ENCODE results near the gene RSPH1. TPM values are rescaled to one million over a fixed set of nuclear protein-coding genes. Genes with fewer than 3 reads are reported as not detected.

The RSPH1 gene
- total and polyA plus RNA-seq, 2 of the 8 experiments (the other 6 are each of a cell fraction or from before 2014, with no cell fraction given): 0.24 TPM; not detected in 1

GRCh38 chr21:42435833-42436232 lies 60.2 kb downstream of the RSPH1 start:
- no peak overlapping the region for H2BK20ac ChIP-seq (ENCODE audit: low read length)
- no peak overlapping the region for H4K5ac ChIP-seq (ENCODE audit: insufficient read length, low read depth, low read length)
- no peak overlapping the region for H2AFZ ChIP-seq (ENCODE audit: low read length)
- no peak overlapping the region for H3K14ac ChIP-seq (ENCODE audit: insufficient read length)
- H3K56ac ChIP-seq (replicated peaks; ENCODE audit: insufficient read length, low read depth, low read length): no peak overlapping the region
- H3K27ac ChIP-seq (ENCODE audit: low read depth, low read length): no peak overlapping the region
- no peak overlapping the region for H2BK5ac ChIP-seq (ENCODE audit: low read depth, low read length)
- no peaks in the 10 kb centered on the region for H3K4me1 ChIP-seq (replicated peaks in 1 of 4; ENCODE audit: control insufficient read depth in 3 of 4, insufficient read depth in 4 of 4, low read length in 3 of 4)
- H3K23me2 ChIP-seq (ENCODE audit: low read depth, low read length): peaks cover 6% of the 10 kb centered on the region; the same call in 1 of the 2 replicates
- no peaks in the 10 kb centered on the region for H3K36me3 ChIP-seq (ENCODE audit: control insufficient read depth in 2 of 4, insufficient read depth in 4 of 4, low read length in 3 of 4)
- H4K91ac ChIP-seq (replicated peaks; ENCODE audit: insufficient read length, low read length): no peak overlapping the region
- no peak overlapping the region for H2AK5ac ChIP-seq (ENCODE audit: low read depth, low read length)
- H2BK12ac ChIP-seq (ENCODE audit: low read depth, low read length): no peak overlapping the region
- TF ChIP-seq NANOG (IDR thresholded peaks at IDR 0.05; ENCODE audit: insufficient read depth, low read depth, low read length, poor library complexity, severe bottlenecking) (no peak), BRCA1 (IDR thresholded peaks at IDR 0.05; ENCODE audit: low read depth, low read length) (no peak), JUN (IDR thresholded peaks at IDR 0.05; ENCODE audit: low read depth, low read length) (no peak), CTBP2 (IDR thresholded peaks at IDR 0.05; ENCODE audit: borderline replicate concordance, insufficient read depth, insufficient read length, low read length) (no peak), RBBP5 (IDR thresholded peaks at IDR 0.05; ENCODE audit: borderline replicate concordance, low read depth, low read length) (no peak), KDM1A (IDR thresholded peaks at IDR 0.05; ENCODE audit: borderline replicate concordance, low read length) (no peak), SIRT6 (IDR thresholded peaks at IDR 0.05; ENCODE audit: low read length) (no peak), GTF2F1 (IDR thresholded peaks at IDR 0.05; ENCODE audit: borderline replicate concordance, low read depth, low read length) (no peak), JUND (IDR thresholded peaks at IDR 0.05; ENCODE audit: low read length) (no peak)
- H3K18ac ChIP-seq (ENCODE audit: extremely low read depth, low read length): no peak overlapping the region
- H3K79me2 ChIP-seq (ENCODE audit: control insufficient read depth in 1 of 2, insufficient read depth in 2 of 2, low read length in 2 of 2): no peaks in the 10 kb centered on the region
- FAIRE-seq (no peak), DNase-seq (ENCODE audit: low read depth in 1 of 2, low spot score in 2 of 2) (no peak)
- H3K27me3 ChIP-seq (replicated peaks in 1 of 4; ENCODE audit: control insufficient read depth in 3 of 4, extremely low read depth in 1 of 4, insufficient read depth in 3 of 4, low read length in 3 of 4): no peaks in the 10 kb centered on the region
- H2BK15ac ChIP-seq (ENCODE audit: low read length): no peak overlapping the region
- H4K20me1 ChIP-seq (replicated peaks in 1 of 2; ENCODE audit: control insufficient read depth in 1 of 2, insufficient read depth in 2 of 2, low read length in 2 of 2): peaks cover 0 to 7% of the 10 kb centered on the region in 2 experiments
- H3K4ac ChIP-seq (replicated peaks; ENCODE audit: insufficient read length, low read depth, low read length): no peak overlapping the region
- H3K9ac ChIP-seq (replicated peaks in 1 of 4; ENCODE audit: extremely low read depth in 1 of 4, low read depth in 3 of 4, low read length in 3 of 4): no peak overlapping the region
- no peaks in the 10 kb centered on the region for H3K79me1 ChIP-seq (ENCODE audit: low read depth, low read length)
- no peak overlapping the region for H3K4me2 ChIP-seq (ENCODE audit: insufficient read depth in 1 of 2, low read depth in 2 of 2, low read length in 2 of 2)
- POLR2A ChIA-PET (ENCODE audit: partially characterized antibody): no interaction called here
- no peak overlapping the region for H4K8ac ChIP-seq (ENCODE audit: extremely low read depth, insufficient read depth, low read length)
- CTCF ChIA-PET (ENCODE audit: partially characterized antibody): interaction anchor here (1.6 to 1.9 kb wide), 2 partner anchors 10 to 24 kb away, joined by 6 to 8 read pairs; no protein-coding TSS in a partner anchor
- peaks cover 4% of the 10 kb centered on the region in 2 experiments; a peak in 2 of 4 replicates for H3K9me3 ChIP-seq (ENCODE audit: insufficient read depth in 2 of 2, low read depth in 1 of 2, low read length in 1 of 2)
- H3K4me3 ChIP-seq (ENCODE audit: extremely low read depth in 1 of 4, insufficient read depth in 2 of 4, low read depth in 3 of 4, low read length in 4 of 4): no peak overlapping the region
- no peak overlapping the region for H3K23ac ChIP-seq (ENCODE audit: insufficient read length)
- no peak overlapping the region for H2BK120ac ChIP-seq (replicated peaks; ENCODE audit: low read depth, low read length)

All from H1 (cell line).